KMS-11 (cell line): Measurements from ENCODE around the gene EPM2AIP1.

Source experiments
- H2AFZ ChIP-seq: fragments of 200-600 bp; sonication (generic); 2 replicates; pipeline ENCODE4 v1.6.1; 2016; ENCODE audit warnings: antibody characterized with exemption, mixed run types, low read depth
- H3K27ac ChIP-seq: fragments of 200-600 bp; sonication (generic); 2 replicates; pipeline ENCODE4 v1.6.1; 2016; ENCODE audit warnings: mild to moderate bottlenecking, mixed run types
- H3K27me3 ChIP-seq: fragments of 200-600 bp; sonication (generic); 2 replicates; pipeline ENCODE4 v1.6.1; 2017; ENCODE audit warnings: mild to moderate bottlenecking, low read depth, mixed run types, moderate library complexity; ENCODE audit not compliant: insufficient read depth
- H3K36me3 ChIP-seq: fragments of 200-600 bp; sonication (generic); 2 replicates; pipeline ENCODE4 v1.6.1; 2017; ENCODE audit warnings: mild to moderate bottlenecking, mixed run types; ENCODE audit not compliant: insufficient read depth
- H3K4me1 ChIP-seq: fragments of 200-600 bp; sonication (generic); 2 replicates; pipeline ENCODE4 v1.6.1; 2016; ENCODE audit warnings: mild to moderate bottlenecking, low read depth, mixed run types; ENCODE audit not compliant: poor library complexity, severe bottlenecking
- H3K4me2 ChIP-seq: fragments of 200-600 bp; sonication (generic); 2 replicates; pipeline ENCODE4 v1.7.0; 2016; ENCODE audit warnings: mild to moderate bottlenecking, mixed run types
- H3K4me3 ChIP-seq: fragments of 200-600 bp; sonication (generic); IDR thresholded peaks from 2 replicates; pipeline ENCODE4 v1.6.1; 2017; ENCODE audit warnings: low read depth, low read length, mixed read lengths; ENCODE audit not compliant: insufficient read depth
- H3K79me2 ChIP-seq: fragments of 200-600 bp; sonication (generic); 2 replicates; pipeline ENCODE4 v1.6.1; 2016; ENCODE audit warnings: low read depth, mixed run types; ENCODE audit not compliant: insufficient read depth
- H3K9ac ChIP-seq: fragments of 200-600 bp; sonication (generic); 2 replicates; pipeline ENCODE4 v1.6.1; 2016; ENCODE audit warnings: mild to moderate bottlenecking, mixed run types
- H4K20me1 ChIP-seq: fragments of 200-600 bp; sonication (generic); 2 replicates; pipeline ENCODE4 v1.6.1; 2016; ENCODE audit warnings: mild to moderate bottlenecking, mixed run types; ENCODE audit not compliant: insufficient read depth
- TF ChIP-seq, protein P1 (sequence below): fragments of 200-600 bp; sonication (generic); conservative IDR thresholded peaks from 2 replicates; pipeline ENCODE4 v1.6.1; 2017; ENCODE audit warnings: low read depth, mild to moderate bottlenecking, antibody characterized with exemption, low read length, moderate library complexity, mixed read lengths

Gene EPM2AIP1

DNA sequence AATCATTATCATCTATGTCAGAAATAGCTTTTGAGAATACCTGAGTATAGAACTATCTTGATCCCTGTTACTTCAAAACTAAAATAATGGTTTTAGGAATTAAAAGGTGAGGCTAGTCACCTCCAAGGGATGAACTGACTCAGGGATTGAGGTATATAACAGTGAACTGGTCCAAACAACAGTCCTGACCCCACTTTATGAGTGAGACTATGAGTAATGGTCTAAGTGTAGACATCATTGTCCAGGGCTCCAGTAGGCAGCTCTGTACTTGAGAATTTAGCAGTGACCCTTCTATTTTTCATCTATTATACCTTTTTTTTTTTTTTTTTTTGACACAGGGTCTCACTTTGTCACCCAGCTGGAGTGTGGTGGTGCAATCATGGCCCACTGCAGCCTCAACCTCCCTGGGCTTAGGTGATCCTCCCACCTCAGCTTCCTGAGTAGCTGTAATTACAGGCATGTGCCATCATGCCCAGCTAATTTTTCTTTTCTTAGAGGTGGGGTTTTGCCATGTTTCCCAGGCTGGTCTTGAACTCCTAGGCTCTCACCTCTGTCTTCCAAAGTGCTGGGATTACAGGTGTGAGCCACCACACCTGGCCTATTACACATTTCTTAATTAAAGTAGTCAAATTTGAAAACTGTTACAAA is 36.7 kb upstream of the EPM2AIP1 start:
- TF ChIP-seq, protein P1, sequence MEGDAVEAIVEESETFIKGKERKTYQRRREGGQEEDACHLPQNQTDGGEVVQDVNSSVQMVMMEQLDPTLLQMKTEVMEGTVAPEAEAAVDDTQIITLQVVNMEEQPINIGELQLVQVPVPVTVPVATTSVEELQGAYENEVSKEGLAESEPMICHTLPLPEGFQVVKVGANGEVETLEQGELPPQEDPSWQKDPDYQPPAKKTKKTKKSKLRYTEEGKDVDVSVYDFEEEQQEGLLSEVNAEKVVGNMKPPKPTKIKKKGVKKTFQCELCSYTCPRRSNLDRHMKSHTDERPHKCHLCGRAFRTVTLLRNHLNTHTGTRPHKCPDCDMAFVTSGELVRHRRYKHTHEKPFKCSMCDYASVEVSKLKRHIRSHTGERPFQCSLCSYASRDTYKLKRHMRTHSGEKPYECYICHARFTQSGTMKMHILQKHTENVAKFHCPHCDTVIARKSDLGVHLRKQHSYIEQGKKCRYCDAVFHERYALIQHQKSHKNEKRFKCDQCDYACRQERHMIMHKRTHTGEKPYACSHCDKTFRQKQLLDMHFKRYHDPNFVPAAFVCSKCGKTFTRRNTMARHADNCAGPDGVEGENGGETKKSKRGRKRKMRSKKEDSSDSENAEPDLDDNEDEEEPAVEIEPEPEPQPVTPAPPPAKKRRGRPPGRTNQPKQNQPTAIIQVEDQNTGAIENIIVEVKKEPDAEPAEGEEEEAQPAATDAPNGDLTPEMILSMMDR, result no peak
- no peak overlapping the region for H3K4me2 ChIP-seq
- no peaks in the 10 kb centered on the region for H3K27me3 ChIP-seq

DNA sequence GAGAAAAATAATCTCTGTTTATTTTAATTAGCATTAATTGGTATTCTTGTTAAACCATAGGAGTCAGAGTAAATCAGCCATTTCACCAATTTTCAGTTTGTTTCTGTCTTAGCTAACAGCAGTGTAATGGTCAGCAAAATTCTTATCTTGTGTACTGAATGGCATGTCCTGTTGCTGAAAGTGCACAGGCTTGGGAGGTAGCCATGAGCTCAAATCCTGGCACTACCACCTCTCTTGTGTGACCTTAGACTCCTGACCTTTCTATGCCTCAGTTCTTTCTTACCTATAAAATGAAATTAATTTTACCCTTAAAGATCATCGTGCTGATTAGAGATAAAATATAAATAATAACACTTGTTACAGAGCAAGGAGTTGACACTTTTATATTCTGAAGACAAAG is 36.2 kb upstream of the EPM2AIP1 start:
- H3K27ac ChIP-seq, result no peak overlapping the region

More for the DNA sequence above, 36.7 kb upstream of the EPM2AIP1 start:
- Histone ChIP-seq H3K9ac (no peak overlapping the region), H3K4me1 (peaks cover 4% of the 10 kb centered on the region), H3K79me2 (no peaks in the 10 kb centered on the region), H3K4me3 (no peak overlapping the region), H2AFZ (no peak overlapping the region), H3K36me3 (no peaks in the 10 kb centered on the region), H4K20me1 (no peaks in the 10 kb centered on the region), H3K27ac (no peak overlapping the region)

DNA sequence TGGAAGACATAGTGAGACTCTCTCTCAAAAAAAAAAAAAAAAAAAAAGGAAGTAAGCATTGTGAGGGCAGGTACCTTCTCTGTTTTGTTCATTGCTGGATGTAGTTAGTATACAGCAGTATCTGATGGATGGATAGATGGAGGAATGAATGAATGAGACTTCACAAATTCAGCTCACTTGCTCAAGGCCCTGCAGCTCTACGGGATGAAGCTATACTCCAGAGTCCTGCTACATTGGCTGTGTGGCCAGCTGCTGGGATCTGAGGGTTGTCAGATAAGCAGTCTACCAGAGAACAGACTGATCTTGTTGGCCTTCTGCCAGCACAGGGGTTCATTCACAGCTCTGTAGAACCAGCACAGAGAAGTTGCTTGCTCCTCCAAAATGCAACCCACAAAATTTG is 35.4 kb upstream of the EPM2AIP1 start:
- TF ChIP-seq, protein P1, result no peak

More for the DNA sequence above, 36.2 kb upstream of the EPM2AIP1 start:
- Histone ChIP-seq H3K4me3 (no peak overlapping the region), H3K4me2 (no peak overlapping the region), H2AFZ (no peak overlapping the region), H3K36me3 (no peaks in the 10 kb centered on the region), H3K27me3 (no peaks in the 10 kb centered on the region), H3K4me1 (peaks cover 5% of the 10 kb centered on the region), H3K9ac (no peak overlapping the region), H4K20me1 (no peaks in the 10 kb centered on the region), H3K79me2 (no peaks in the 10 kb centered on the region)
- TF ChIP-seq, protein P1, result no peak

DNA sequence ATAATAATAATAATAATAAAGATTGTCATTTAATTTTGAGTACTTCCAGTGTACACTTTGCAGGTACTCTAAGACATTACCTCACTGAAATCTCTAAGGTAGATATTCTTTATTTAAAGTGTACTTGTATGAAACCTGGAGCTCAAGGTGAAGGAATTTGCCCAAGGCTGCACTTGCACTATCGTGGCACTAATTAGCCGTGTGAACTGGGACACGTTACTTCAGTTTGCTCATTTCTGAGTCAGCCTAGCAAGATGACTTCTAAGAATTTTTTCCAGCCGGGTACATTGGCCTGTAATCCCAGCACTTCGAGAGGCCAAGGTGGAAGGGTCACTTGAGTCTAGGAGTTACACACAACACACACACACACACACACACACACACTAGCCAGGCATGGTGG is 33.9 kb upstream of the EPM2AIP1 start:
- H4K20me1 ChIP-seq, result no peaks in the 10 kb centered on the region

More for the DNA sequence above, 35.4 kb upstream of the EPM2AIP1 start:
- Histone ChIP-seq H3K27me3 (no peaks in the 10 kb centered on the region), H3K9ac (no peak overlapping the region), H3K4me2 (no peak overlapping the region), H3K36me3 (no peaks in the 10 kb centered on the region), H3K4me1 (peaks cover 5% of the 10 kb centered on the region), H3K27ac (no peak overlapping the region), H4K20me1 (no peaks in the 10 kb centered on the region), H3K4me3 (no peak overlapping the region), H2AFZ (no peak overlapping the region), H3K79me2 (no peaks in the 10 kb centered on the region)

More for the DNA sequence above, 33.9 kb upstream of the EPM2AIP1 start:
- Histone ChIP-seq H3K4me2 (no peak overlapping the region), H3K4me3 (no peak overlapping the region), H3K79me2 (no peaks in the 10 kb centered on the region), H3K4me1 (peaks cover 5% of the 10 kb centered on the region), H2AFZ (no peak overlapping the region), H3K27me3 (no peaks in the 10 kb centered on the region), H3K36me3 (no peaks in the 10 kb centered on the region), H3K9ac (no peak overlapping the region), H3K27ac (no peak overlapping the region)
- TF ChIP-seq, protein P1, result no peak
